ENCODE results near the gene SUSD4.
"Not testable (repeated sequence)": the region's sequence is repeated elsewhere in the genome, so short reads cannot be mapped to it uniquely, and the experiment has no call there.

Gene SUSD4

GRCh38 chr1:223363856-223364684, at the start of gene SUSD4:
Gene SUSD4 (minus strand): TSS chr1:223364176. CDS start chr1:223363425, 751 bp downstream.
- H3K4me1 ChIP-seq (ENCODE audit: control insufficient read depth, insufficient read depth, low read length) = peaks cover 8% of the 10 kb centered on the region
- H3K27me3 ChIP-seq (ENCODE audit: control insufficient read depth, insufficient read depth, low read length) = peaks cover 23% of the 10 kb centered on the region
- peak within 1 kb of the TSS; percentile 50 for H3K9ac ChIP-seq (ENCODE audit: low read length)
- H3K9me3 ChIP-seq (ENCODE audit: control insufficient read depth, low read length) = no peaks in the 10 kb centered on the region
- H3K36me3 ChIP-seq (ENCODE audit: control insufficient read depth, insufficient read depth, low read length) = no peaks in the 10 kb centered on the region
- peak within 1 kb of the TSS; percentile 56 for H3K4me3 ChIP-seq (ENCODE audit: low read length)

DNA sequence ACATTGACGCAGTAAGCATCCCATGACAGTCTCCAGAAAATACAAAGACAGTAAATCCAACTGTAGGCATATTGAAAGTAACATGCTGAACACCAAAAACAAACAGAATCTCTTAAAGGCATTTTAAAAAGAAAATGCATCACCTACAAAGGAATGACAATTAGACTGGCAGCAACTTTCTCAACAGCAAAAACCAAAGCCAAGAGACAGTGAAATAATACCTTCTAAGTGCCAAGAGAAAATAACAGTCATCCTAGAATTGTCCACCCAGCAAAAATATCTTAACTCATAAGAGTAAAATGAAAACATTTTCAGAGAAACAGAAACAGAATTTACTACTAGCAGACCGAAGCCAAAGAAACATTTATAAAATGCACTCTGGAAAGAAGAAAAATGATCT, 49.2 kb upstream of the SUSD4 start:
- H3K4me1 ChIP-seq (ENCODE audit: control insufficient read depth, insufficient read depth, low read length) = peaks cover 8% of the 10 kb centered on the region
- H3K36me3 ChIP-seq (ENCODE audit: control insufficient read depth, insufficient read depth, low read length) = no peaks in the 10 kb centered on the region
- no peaks in the 10 kb centered on the region for H3K9me3 ChIP-seq (ENCODE audit: control insufficient read depth, low read length)
- no peaks in the 10 kb centered on the region for H3K27me3 ChIP-seq (ENCODE audit: control insufficient read depth, insufficient read depth, low read length)
- H3K4me3 ChIP-seq (ENCODE audit: low read length) = no peak overlapping the region
- no peak overlapping the region for H3K9ac ChIP-seq (ENCODE audit: low read length)

GRCh38 chr1:223411710-223412109, 47.7 kb upstream of the SUSD4 start:
- no peak overlapping the region for H3K4me3 ChIP-seq (ENCODE audit: low read length)
- no peaks in the 10 kb centered on the region for H3K27me3 ChIP-seq (ENCODE audit: control insufficient read depth, insufficient read depth, low read length)
- no peak overlapping the region for H3K9ac ChIP-seq (ENCODE audit: low read length)
- no peaks in the 10 kb centered on the region for H3K9me3 ChIP-seq (ENCODE audit: control insufficient read depth, low read length)
- H3K36me3 ChIP-seq (ENCODE audit: control insufficient read depth, insufficient read depth, low read length) = no peaks in the 10 kb centered on the region
- H3K4me1 ChIP-seq (ENCODE audit: control insufficient read depth, insufficient read depth, low read length) = peaks cover 8% of the 10 kb centered on the region

DNA sequence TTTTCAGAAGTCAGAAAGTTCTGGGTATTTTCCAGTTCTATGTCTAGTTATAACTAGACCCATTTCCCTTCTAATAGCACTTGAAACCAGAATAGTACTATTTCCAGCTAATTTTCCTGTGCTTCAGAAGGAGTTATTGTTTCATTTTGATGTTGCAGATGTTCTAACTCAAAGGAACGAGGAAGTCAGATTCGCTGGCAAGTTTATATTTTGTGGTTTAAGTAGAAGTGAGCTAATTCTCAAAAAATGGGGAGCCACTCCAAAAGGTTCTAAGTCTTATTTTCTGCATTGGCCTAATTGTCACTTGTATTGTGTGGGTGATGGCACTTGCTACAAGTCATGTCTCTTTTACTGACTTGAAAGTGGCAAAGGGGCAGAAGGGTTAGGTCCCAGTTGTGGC, 47.3 kb upstream of the SUSD4 start:
- H3K27me3 ChIP-seq (ENCODE audit: control insufficient read depth, insufficient read depth, low read length) = no peaks in the 10 kb centered on the region
- H3K9me3 ChIP-seq (ENCODE audit: control insufficient read depth, low read length) = no peaks in the 10 kb centered on the region
- H3K4me3 ChIP-seq (ENCODE audit: low read length) = no peak overlapping the region
- peaks cover 8% of the 10 kb centered on the region for H3K4me1 ChIP-seq (ENCODE audit: control insufficient read depth, insufficient read depth, low read length)
- H3K9ac ChIP-seq (ENCODE audit: low read length) = no peak overlapping the region
- no peaks in the 10 kb centered on the region for H3K36me3 ChIP-seq (ENCODE audit: control insufficient read depth, insufficient read depth, low read length)

DNA sequence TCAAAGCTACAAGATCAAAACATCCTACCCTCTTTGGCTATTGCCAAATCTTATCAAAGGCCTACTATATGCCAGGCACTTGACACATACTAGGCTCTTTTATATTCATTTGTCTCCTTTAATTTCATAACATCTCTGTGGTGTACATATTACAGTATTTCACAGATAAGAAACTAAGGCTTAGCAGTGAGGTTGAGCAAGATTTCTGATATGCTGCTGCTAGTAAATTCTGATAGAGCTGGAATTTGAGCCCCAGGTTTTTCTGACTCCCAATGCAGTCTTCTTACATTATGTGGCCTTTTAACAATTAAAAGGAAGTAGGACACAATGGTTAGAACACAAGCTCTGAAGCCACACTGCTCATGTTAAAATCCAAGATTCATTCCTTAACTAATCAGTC, 46.1 kb upstream of the SUSD4 start:
- no peaks in the 10 kb centered on the region for H3K36me3 ChIP-seq (ENCODE audit: control insufficient read depth, insufficient read depth, low read length)
- no peaks in the 10 kb centered on the region for H3K27me3 ChIP-seq (ENCODE audit: control insufficient read depth, insufficient read depth, low read length)
- peaks cover 8% of the 10 kb centered on the region for H3K4me1 ChIP-seq (ENCODE audit: control insufficient read depth, insufficient read depth, low read length)
- H3K9me3 ChIP-seq (ENCODE audit: control insufficient read depth, low read length) = no peaks in the 10 kb centered on the region
- H3K4me3 ChIP-seq (ENCODE audit: low read length) = no peak overlapping the region
- H3K9ac ChIP-seq (ENCODE audit: low read length) = no peak overlapping the region

GRCh38 chr1:223405507-223405906, 41.5 kb upstream of the SUSD4 start:
- H3K4me1 ChIP-seq (ENCODE audit: control insufficient read depth, insufficient read depth, low read length) = peaks cover 13% of the 10 kb centered on the region
- no peak overlapping the region for H3K9ac ChIP-seq (ENCODE audit: low read length)
- H3K27me3 ChIP-seq (ENCODE audit: control insufficient read depth, insufficient read depth, low read length) = no peaks in the 10 kb centered on the region
- H3K9me3 ChIP-seq (ENCODE audit: control insufficient read depth, low read length) = no peaks in the 10 kb centered on the region
- no peak overlapping the region for H3K4me3 ChIP-seq (ENCODE audit: low read length)
- no peaks in the 10 kb centered on the region for H3K36me3 ChIP-seq (ENCODE audit: control insufficient read depth, insufficient read depth, low read length)

DNA sequence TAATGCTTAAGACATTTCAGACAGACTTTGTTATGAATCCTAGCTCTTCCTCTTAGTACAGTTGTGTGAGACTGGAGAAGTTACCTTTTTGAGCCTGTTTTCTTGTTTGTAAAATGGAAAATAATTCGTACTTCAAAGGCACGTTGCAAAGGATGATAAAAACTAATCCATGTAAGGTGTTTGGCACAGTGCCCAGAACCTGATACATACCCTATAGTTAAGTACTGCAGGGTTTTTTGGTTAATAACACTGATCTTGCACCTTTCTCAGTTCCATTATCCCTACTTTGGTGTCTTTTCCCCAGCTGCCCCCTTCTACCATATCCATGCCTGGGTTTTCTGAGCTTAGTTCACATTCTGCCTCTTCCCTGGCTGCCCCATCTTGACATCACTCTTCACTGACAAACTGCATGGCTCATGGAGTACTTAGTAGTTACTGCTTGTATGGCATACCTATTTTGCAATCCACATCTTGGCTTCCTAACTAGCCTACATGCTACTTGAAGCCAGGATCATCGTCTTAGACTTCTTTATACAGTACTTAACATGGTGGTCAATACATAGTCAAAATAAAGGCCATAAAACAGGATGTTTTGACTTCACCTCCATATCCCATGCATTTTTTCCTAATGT, 39.3 kb upstream of the SUSD4 start:
- Histone ChIP-seq H3K36me3 (ENCODE audit: control insufficient read depth, insufficient read depth, low read length) (no peaks in the 10 kb centered on the region), H3K4me1 (ENCODE audit: control insufficient read depth, insufficient read depth, low read length) (peaks cover 8% of the 10 kb centered on the region), H3K9ac (ENCODE audit: low read length) (no peak overlapping the region), H3K9me3 (ENCODE audit: control insufficient read depth, low read length) (no peaks in the 10 kb centered on the region), H3K4me3 (ENCODE audit: low read length) (no peak overlapping the region), H3K27me3 (ENCODE audit: control insufficient read depth, insufficient read depth, low read length) (no peaks in the 10 kb centered on the region)

DNA sequence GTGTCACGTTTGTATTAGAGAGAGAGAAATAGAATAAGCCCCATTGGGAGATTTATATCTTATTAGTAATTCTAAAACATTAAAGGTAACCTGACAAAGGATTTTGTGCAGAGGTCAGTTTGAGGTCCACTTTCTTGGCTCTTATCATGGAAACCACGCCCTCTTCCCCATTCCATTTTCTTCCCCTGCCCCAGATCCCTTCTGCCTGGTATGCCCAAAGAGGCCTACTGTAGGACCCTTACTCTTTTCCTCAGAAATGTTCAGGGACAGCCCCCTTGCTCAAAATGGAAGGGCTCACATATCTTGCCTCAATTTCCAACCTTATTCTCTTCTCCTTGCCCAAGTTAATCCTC, 38.8 kb upstream of the SUSD4 start:
- Histone ChIP-seq H3K4me3 (ENCODE audit: low read length) (no peak overlapping the region), H3K9ac (ENCODE audit: low read length) (no peak overlapping the region), H3K27me3 (ENCODE audit: control insufficient read depth, insufficient read depth, low read length) (no peaks in the 10 kb centered on the region), H3K9me3 (ENCODE audit: control insufficient read depth, low read length) (no peaks in the 10 kb centered on the region), H3K4me1 (ENCODE audit: control insufficient read depth, insufficient read depth, low read length) (peaks cover 8% of the 10 kb centered on the region), H3K36me3 (ENCODE audit: control insufficient read depth, insufficient read depth, low read length) (no peaks in the 10 kb centered on the region)

DNA sequence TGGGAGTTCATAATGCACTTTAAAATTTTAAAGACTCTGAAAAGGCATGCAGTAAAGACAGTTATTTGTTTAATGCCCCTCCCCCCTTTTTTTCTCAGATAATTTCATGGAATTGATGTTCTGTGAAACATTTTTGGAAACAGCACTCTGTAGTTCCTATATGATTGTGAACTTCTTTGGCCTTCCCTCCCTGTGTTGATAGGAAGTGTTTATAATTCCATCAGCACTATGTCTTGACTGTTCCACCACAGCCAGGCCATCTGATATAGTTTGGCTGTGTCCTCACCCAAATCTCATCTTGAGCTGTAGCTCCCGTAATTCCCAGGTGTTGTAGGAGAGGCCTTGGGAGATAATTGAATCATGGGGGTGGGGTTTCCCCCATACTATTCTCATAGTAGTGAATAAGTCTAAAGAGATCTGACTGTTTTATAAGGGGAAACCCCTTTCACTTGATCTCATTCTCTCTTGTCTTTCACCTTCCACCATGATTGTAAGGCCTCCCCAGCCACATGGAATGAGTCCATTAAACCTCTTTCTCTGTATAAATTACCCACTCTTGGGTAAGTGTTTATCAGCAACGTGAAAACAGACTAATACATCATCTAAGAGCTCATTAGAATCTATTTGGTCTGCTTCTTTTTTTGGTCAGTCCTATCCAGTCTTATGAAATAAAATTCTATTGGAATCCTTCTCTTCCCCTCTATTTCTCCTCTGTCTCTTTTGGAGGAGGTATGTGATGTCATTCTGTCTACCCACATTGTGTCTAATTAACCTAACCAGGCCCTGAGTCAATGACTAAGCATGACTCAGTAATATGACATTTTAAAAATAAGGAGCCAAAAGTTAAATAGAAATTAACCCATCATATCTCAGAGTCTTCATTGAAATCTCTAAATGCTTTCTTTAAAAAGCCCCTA, 38.2 kb upstream of the SUSD4 start:
- Histone ChIP-seq H3K9ac (ENCODE audit: low read length) (no peak overlapping the region), H3K9me3 (ENCODE audit: control insufficient read depth, low read length) (no peaks in the 10 kb centered on the region), H3K4me3 (ENCODE audit: low read length) (no peak overlapping the region), H3K36me3 (ENCODE audit: control insufficient read depth, insufficient read depth, low read length) (no peaks in the 10 kb centered on the region), H3K4me1 (ENCODE audit: control insufficient read depth, insufficient read depth, low read length) (peaks cover 8% of the 10 kb centered on the region), H3K27me3 (ENCODE audit: control insufficient read depth, insufficient read depth, low read length) (no peaks in the 10 kb centered on the region)

- not testable (repeated sequence) for H3K4me3 ChIP-seq (ENCODE audit: low read length); H3K9ac ChIP-seq (ENCODE audit: low read length); H3K27me3 ChIP-seq (ENCODE audit: control insufficient read depth, insufficient read depth, low read length); H3K36me3 ChIP-seq (ENCODE audit: control insufficient read depth, insufficient read depth, low read length); H3K4me1 ChIP-seq (ENCODE audit: control insufficient read depth, insufficient read depth, low read length); H3K9me3 ChIP-seq (ENCODE audit: control insufficient read depth, low read length)
Measured at GRCh38 chr1:223399393-223399792, 35.4 kb upstream of the SUSD4 start.

GRCh38 chr1:223394706-223395105, 30.7 kb upstream of the SUSD4 start:
- Histone ChIP-seq H3K9me3 (ENCODE audit: control insufficient read depth, low read length) (no peaks in the 10 kb centered on the region), H3K9ac (ENCODE audit: low read length) (no peak overlapping the region), H3K36me3 (ENCODE audit: control insufficient read depth, insufficient read depth, low read length) (no peaks in the 10 kb centered on the region), H3K4me1 (ENCODE audit: control insufficient read depth, insufficient read depth, low read length) (no peaks in the 10 kb centered on the region), H3K27me3 (ENCODE audit: control insufficient read depth, insufficient read depth, low read length) (peaks cover 14% of the 10 kb centered on the region), H3K4me3 (ENCODE audit: low read length) (no peak overlapping the region)

GRCh38 chr1:223394242-223394641, 30.3 kb upstream of the SUSD4 start:
- H3K27me3 ChIP-seq (ENCODE audit: control insufficient read depth, insufficient read depth, low read length) = peaks cover 14% of the 10 kb centered on the region
- no peaks in the 10 kb centered on the region for H3K36me3 ChIP-seq (ENCODE audit: control insufficient read depth, insufficient read depth, low read length)

More at GRCh38 chr1:223394242-223394641, 30.3 kb upstream of the SUSD4 start:
- Histone ChIP-seq H3K9me3 (ENCODE audit: control insufficient read depth, low read length) (no peaks in the 10 kb centered on the region), H3K9ac (ENCODE audit: low read length) (no peak overlapping the region), H3K4me1 (ENCODE audit: control insufficient read depth, insufficient read depth, low read length) (no peaks in the 10 kb centered on the region), H3K4me3 (ENCODE audit: low read length) (no peak overlapping the region)

All from mucosa of stomach (tissue), 1 donor.